HG03060 (cell line): Measurements from ENCODE around the gene TRIO.

Source experiments
- ATAC-seq: cut with Tn5 transposase; IDR thresholded peaks from one replicate; pipeline ENCODE4 v1.9.1; 2021; ENCODE audit warnings: low read depth, moderate number of reproducible peaks; ENCODE audit not compliant: unreplicated experiment

TRIO gene

DNA sequence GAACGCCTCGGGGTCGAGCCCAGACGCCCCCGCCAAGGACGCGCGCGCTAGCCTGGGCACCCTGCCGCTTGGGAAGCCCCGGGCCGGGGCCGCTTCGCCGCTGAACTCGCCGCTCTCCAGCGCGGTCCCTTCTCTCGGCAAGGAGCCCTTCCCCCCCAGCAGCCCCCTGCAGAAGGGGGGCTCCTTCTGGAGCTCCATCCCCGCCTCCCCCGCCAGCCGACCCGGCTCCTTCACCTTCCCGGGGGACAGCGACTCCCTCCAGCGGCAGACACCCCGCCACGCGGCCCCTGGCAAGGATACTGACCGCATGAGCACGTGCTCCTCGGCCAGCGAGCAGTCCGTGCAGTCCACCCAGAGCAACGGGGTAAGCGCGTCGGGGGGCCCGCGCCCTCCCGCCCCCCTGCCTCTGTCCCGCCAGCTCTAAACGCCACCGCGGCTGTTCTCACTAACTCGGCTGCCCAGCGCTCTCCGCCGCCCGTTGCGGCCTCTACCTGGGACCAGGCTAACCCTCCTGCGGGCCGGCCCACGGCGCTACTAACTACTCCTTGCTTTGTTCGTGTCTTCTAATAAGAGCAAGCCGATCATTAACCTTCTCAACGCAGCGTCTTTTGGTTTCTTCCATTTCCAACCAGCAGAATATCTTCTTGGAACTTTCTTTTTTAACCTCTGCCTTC is 344.9 kb downstream of the TRIO start:
- no peak for ATAC-seq

DNA sequence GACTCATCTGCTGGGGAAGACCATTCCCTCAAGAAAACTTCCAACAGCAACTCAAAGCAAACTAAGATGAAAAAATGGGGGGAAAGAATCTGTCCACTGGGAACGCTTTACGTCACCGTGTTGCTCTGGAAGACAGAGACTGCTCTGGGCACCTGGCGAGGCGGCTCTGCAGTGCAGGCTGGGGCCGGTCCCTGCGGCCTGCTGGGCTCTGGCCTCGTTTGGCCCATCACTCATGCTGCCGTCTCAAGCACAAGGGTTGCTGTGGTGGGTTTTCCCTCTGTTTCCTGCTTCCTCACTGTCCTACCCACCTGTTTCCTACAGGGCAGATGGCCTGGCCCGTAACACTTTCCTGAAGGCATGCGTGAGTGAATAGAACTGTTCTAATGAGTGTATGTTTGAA is 345.6 kb downstream of the TRIO start:
- no peak for ATAC-seq

DNA sequence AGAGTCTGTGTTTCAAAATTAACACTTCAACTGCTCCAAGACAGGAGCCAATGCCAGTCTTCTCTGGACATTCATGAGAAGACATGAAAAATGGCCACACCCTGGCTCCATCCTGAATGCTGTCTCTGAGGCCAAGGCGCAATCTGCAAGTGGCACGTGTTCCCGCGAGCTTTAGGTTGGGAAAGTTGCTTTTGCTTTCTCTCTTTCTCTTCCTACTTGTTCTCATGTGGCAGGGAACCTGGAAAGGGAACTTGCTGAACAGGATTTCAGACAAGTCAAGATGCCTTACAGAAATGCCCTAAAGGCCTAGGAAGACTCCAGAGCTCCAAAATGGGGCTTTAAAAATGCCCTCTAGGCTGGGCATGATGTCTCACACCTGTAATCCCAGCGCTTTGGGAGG is 346.5 kb downstream of the TRIO start:
- no peak for ATAC-seq

DNA sequence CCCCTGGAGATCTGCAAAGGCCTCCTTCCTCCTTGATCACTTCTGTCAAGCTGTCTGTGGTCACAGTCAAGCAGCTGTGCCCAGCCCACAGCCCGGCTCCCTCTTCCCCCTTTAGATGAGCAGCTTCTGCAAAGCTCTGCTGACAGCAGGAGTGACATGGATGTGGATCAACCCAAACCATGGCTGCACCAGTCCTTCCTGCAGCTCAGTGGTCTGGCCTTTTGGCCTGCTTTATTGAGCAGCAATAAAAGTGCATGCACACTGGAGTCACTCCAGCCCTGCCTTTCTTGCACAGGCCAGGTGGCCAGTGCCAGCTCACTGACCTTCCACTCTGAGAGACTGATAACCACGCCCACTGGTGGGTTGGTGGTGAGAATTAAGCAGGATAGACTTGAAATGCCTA is 347.2 kb downstream of the TRIO start:
- no peak for ATAC-seq

DNA sequence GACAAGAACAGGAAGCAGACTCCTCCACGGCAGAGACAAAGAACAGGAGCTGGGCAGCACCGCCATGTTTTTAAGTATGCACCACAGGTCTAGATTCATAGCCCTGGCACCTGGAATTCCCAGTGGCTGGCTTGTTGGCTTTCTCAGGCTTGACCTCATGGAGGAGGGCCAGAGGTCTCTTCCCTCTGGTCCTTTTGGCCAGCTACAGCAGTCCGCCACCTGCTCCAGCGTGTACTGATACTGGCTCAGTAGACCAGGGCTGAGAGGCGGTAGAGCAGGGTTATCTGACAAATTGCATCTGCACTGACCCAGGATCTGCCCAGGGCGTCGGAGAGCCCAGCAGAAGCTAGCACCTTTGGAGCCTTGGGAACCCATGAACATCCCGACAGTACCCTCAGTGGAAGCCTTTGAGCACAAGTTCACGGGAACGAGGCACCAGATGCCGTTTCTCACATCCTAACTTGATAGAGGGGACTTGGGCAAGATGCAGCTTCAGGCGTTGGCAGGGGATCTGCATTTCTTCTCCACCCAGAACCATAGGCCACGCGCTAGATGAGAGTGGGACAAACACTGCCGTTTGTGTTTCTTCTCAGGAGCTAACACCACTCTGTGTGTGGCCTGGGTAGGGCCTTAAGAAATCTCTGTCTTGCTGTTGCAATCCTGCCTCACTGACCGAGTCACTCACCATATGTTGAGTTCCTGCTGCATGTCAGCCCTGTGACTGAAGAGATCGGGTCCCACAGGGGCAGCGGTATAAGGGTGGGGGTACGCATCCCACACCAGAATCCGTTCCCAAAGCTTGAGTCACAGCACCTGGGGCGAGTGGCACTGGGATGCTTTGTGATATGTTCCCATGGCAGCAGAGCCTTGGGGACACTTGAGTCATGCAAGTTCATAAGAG is 348.1 kb downstream of the TRIO start:
- ATAC-seq, result no peak

DNA sequence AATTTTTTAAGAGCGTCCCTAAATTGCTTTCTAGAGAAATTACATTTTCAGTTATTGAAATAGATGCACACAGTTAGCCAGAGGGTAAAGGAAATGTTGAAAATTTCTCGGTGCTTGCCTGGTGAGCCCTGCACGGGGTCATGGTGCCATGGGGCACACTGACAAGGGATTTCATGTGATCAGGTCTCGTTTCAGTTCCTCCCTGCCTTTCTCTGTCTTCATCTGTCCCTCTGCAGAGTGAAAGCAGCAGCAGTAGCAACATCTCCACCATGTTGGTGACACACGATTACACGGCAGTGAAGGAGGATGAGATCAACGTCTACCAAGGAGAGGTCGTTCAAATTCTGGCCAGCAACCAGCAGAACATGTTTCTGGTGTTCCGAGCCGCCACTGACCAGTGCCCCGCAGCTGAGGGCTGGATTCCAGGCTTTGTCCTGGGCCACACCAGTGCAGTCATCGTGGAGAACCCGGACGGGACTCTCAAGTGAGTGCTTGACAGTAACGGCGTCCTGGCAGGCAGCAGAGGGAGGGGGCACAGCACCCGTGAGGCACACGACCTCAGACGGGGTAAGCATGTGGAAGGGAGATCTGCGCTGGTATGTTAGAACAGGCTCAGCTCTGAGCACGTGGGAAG is 349.3 kb downstream of the TRIO start:
- ATAC-seq, result no peak

DNA sequence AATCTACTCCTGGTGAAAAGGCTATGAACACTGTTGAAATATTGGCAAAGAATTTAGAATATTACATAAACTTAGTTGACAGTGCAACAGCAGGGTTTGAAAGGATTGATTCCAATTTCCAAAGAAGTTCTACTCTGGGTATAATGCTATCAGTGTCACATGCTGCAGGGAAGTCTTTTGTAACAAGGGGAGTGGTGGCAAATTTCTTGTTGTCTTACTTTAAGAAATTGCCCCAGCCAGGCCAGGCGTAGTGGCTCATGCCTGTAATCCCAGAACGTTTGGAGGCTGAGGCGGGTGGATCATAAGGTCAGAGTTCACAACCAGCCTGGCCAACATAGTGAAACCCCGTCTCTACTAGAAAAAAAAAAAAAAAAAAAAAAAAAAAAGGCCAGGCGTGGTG is 352.2 kb downstream of the TRIO start:
- no peak for ATAC-seq

DNA sequence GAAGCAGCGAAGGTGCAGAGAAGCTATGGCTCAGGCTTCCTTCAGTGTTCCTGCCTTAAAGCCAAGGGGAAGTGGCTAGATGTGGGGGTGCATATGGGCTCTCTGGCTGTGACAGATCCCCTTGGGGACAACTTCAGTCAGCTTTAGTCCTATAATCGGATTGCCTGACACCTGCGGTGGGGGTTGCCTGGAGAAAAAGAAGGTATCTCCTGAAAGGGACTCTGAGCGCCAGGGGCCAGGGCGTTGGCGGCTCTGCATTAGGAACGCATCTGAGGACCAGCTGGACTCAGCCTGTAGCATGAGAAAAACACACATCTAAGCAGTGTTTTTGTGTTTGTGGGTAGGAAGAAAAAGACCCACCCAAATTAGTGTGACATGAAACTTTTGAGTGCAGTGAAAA is 354.2 kb downstream of the TRIO start:
- ATAC-seq, result no peak

DNA sequence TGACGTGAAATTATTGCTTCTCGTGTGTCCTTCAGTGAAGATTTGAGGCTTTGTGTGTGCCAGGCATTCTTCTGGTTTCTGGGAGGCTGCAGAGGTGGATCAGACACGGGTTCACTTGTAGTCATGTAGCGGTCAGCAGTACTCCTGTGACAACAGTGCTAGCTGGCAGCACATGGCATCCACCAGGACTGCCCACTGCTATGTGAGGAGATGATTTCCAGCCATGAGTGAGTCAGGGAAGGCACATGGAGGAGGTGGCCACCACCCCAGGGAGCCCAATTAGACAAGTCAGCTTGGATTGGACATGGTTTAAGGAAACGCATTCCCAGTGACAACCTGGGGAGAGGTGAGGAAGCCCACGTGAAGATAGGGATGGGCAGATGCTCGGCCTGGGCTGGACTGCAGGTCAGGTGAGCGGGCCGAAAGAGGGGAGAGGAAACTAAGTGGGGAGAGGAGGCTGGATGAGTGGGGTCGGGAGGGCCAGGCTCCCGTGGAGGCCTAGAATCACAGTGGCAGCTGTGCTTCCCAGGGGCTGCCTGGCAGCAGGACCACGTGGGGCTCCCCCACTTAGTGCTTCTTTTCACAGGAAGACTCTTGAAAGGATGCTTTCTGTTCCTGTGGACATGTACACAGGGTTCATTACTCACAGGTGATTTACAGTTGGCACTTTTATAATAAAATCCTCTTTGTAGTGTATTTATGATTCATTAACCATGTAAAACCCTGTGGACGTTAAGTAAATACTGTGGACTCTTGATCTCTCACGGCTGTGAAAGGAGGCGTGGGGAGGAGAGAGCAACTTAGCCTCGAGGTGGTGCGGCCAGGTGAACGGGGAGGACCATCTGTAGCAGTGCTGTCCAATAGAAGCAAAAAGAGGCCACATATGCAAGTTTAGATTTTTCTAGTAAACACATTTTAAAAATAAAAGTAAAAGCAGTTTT is 358.5 kb downstream of the TRIO start:
- no peak for ATAC-seq

DNA sequence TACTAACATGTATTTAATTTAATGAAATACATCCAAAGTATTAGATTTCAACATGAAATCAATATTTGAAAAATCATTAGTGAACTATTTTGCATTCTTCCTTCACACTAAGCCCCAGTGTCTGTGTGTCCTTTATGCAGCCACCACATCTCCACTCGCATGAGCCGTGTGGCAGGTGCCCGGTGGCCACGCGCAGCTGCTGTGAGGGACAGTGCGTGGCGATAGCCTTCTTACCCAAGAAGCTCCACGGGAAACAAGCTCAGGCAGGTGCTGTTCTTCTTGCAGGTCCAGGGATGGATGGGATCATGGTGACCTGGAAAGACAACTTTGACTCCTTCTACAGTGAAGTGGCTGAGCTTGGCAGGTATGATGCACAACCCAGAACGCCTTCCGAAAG is 359.1 kb downstream of the TRIO start:
- ATAC-seq, result no peak

DNA sequence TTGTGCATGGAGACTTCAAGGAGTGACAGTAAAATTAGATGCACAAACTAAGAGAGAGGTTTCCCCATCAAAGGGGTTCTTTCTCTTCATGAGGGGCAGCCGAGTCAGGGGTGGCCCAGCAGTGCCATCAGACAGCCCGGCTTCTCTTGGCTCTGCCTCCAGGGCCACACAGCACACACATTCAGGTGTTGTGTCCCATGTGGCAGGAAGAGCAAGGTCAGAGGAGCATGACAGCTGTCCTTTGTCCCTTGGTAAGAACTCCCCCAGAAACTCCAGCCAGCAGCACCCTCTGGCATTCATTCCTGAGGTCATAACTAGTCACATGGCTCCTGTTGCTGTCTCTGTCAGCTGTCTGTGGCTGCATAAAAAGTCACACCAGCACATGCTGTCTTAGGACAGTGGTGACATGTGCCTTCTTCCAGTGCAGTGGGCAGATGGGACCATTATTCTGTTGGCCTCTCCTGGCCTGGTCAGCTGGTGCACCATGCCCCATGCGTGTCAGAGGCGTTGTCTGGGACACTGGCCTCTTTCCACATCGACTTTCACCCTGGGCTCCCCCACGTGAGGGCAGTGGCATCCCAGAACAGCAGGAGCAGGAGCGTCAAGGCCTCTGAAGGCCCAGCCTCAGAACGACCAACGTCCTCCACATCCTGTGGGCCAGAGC is 360.0 kb downstream of the TRIO start:
- no peak for ATAC-seq

DNA sequence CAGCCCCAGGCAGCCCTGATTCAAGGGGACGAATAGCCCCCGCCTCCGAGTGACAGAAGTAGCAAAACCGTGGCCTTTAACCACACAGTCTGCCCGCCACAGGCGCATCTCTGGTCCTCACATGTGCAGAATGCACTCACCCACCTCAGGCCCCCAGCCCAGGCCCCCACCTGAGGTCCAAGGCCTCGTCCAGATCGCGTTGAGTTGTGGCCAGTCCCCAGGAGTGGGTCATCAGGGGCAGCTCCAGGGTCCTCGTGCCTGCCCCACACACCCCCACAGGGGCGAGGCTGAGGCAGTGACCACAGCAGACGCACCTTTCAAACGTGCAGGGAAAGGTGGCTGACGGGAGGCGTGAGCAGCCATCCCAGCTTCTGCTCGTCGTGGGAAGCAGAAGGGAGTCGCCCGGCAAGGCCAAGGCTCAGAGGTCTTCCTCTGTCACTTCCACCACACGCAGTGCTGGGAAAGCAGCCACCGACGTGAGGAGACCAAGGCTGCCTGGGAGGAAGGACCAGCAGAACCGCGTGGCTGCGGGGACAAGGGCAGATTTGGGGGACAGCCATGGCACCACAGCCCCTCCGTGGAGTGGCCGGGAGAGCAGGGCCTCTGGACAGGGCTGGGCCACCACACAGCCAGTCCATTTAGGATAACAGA is 360.7 kb downstream of the TRIO start:
- no peak for ATAC-seq

DNA sequence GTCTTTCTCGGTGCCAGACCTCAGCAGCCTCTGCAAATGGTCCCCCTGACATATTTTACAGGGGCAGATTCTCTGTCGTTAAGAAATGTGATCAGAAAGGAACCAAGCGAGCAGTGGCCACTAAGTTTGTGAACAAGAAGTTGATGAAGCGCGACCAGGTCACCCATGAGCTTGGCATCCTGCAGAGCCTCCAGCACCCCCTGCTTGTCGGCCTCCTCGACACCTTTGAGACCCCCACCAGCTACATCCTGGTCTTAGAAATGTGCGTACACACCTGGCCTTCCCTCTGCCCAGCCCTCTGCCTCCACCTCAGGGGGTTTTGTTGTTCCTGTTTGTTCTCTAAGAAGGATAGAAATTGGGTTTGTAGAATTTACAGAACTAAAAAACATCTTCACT is 361.2 kb downstream of the TRIO start:
- no peak for ATAC-seq

DNA sequence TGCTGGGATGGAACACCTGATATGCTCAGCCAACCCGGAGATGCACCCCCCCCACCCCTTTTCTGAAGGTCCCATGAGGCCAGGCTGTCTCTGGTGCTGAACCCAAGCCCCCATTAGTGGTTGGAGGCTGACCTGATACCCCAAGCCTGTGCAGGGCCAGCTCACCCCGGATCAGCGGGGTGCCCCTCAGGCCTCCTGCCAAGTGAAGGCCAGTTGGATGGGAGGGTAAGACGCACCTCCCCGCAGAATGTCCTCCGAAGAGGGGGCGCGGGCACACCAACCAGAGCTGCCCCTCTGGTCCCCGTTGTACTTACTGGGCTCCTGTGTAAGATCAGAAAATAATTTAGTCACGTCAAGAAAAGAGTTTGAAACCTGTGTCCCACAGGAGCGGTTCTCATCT is 361.7 kb downstream of the TRIO start:
- no peak for ATAC-seq

DNA sequence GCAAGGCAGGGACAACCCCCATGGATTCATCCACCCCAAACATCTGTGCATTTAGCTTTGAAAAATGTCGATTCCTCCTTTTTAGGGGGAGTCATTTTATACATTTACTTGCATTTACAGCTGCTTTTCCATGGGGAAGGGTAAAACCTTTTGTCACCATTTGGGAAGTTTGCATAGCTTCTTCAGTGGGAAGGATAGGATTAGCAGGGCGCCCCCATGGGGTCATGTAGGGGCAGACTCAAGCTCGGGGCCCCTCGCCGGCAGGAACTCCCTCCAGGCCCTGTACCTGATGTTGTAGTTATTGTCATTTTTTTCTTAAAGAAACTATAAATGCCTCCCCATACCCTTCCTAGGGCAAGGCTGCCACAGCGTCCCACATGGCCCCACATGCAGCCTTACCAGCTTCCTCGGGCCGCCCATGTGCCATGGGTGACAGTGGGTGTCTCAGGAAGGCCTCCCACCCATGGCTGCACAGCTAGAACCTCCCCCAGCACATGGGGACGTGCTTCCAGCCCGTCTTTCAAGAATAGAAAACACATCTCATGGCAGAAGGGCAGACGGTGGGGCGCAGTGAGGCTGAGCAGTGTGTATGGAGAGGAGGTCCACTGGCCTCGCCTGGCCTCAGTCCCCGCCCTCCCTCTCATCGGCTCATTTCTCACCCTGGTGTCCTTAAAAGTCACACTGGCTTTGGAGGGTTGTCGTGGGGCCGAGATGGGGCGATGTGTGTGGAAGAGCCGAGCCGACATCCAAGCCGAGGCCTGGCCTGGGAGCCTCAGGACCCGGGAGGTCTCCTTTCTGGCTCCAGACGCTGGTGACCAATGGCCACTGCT is 362.4 kb downstream of the TRIO start:
- ATAC-seq, result no peak

DNA sequence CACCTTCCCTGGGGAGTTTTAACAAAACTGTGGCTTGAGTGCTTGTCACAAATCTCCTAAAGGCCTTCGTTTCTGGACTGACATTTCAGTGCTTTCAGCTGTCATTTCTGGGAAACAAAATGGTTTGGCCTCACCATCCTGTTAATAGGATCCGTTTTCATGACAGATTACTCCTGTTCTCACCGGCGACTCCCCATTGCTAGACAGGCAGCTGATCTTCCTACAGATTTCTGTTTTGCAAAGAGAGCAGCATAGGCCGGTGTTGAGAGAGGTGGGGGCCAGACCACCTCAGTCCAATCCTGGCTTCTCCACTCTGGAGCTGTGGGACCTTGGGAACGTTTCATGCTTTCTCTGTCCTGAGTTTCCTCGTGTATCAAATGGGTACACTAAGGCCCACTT is 363.0 kb downstream of the TRIO start:
- no peak for ATAC-seq

DNA sequence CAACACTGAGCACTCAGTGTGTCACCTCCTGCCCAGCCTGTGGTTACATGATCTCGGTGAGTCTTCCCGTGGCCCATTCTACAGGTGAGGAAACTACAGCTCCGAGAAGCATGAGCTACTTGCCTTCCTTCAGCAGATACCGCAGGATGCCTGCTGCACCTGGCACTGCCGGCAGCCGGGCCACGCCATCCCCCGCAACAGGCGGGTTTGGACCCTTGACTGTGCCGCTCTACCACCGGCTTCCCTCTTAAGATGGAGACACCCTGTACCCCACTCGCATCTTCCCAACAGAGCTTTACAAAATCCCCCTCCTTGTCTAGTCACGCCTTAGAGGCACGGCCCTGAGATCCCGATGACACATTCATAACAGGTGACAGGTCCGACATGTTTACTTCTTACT is 363.5 kb downstream of the TRIO start:
- no peak for ATAC-seq

DNA sequence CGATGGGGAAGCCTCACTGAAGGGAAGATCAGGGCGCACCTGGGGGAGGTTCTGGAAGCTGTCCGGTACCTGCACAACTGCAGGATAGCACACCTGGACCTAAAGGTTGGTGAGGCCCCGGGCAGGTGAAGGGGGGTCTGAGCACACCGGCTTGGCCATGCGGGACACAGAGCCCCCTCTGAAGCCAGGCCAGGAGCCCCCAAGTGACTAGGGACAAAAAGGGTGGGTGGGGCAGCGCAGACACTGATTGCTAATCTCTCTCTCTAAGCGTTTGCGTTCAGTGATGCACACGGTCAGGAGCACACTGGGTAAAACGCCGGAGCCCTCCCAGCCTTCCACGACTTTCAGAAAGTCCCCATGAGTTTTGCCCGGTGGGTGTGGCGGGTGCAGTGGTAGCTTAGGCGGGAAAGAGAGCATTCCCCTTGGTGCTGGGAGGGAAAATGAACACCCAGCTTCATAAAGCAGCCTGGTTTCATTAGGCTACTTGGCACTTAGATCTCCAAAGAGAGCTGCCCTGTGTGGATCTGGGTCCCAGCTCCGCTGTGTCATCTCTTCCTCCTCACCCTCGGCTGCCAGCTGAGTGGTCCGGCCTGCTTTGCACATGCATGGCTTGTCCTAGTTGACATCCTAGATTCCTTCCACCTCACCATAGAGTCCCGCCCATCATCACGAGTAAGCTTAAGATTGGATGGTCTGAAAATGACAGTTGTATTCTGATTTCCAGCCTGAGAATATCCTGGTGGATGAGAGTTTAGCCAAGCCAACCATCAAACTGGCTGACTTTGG is 364.2 kb downstream of the TRIO start:
- ATAC-seq, result no peak
